ENCODE measurements around the gene GATAD2B.
"Not testable (repeated sequence)": the region's sequence is repeated elsewhere in the genome, so short reads cannot be mapped to it uniquely, and the experiment has no call there.

Gene GATAD2B

DNA sequence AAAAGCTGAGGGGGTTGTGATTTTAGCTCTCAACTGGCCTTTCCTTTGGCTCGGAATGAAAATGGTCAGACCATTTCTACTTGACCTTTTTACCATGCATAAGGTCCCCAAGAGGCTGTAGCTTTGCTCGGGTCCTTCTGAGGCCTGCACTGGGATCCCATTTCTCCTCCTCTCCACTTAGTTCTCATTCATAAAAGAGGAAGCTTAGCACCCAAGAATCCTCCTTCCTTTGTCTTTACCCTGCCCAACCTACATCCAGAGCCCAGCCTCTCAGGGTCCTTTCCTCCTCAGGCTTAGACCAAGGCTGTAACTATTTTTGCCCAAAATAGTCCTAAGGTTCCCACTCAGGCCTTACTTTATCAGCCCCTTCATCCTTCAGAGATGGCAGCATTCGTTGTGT, 153.6 kb downstream of the GATAD2B start:
- DNase-seq (ENCODE audit: extremely low spot score, insufficient read length, low read depth) (no peak), FAIRE-seq (no peak)

- DNase-seq (ENCODE audit: extremely low spot score, insufficient read length, low read depth) (no peak), FAIRE-seq (no peak)
These were observed 154.2 kb downstream of the GATAD2B start for GRCh38 chr1:153768316-153769181.

- FAIRE-seq, result no peak
- DNase-seq (ENCODE audit: extremely low spot score, insufficient read length, low read depth), result no peak
These were observed 155.3 kb downstream of the GATAD2B start for GRCh38 chr1:153767519-153767918.

DNA sequence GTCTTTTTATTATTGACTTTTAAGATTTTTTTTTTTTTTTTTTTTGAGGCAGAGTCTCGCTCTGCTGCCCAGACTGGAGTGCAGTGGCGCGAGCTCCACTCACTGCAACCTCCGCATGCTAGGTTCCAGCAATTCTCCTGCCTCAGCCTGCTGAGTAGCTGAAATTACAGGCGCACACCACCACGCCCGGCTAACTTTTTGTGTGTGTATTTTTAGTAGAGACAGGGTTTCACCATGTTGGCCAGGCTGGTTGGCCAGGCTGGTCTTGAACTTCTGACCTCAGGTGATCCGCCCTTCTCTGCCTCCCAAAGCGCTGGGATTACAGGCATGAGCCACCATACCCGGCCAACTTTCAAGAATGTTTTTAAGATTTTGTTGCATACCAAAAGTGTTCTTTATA, 156.1 kb downstream of the GATAD2B start:
- not testable (repeated sequence) for DNase-seq (ENCODE audit: extremely low spot score, insufficient read length, low read depth); FAIRE-seq

GRCh38 chr1:153764310-153764709, 158.5 kb downstream of the GATAD2B start:
- FAIRE-seq (no peak), DNase-seq (ENCODE audit: extremely low spot score, insufficient read length, low read depth) (no peak)

GRCh38 chr1:153763365-153764225, 159.2 kb downstream of the GATAD2B start:
- no peak for FAIRE-seq

DNA sequence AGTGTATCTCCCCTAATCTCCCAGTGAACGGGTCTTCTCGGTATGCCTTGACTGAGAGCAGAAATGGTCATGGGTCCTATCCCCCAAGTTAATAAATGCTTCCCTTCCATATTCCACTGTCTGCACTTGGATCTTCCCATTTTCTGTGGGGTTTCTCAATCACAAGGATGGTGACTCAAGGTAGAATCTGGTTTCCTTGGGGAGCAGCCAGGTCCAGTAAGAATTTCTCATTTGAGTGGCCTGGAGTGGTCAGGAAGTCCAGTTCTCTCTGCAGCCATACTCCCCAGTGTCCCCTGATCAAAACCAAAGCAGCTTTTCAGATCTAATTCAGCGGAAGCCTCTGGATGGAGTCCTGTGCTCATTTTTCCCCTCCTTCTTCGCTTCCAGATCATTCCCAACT, 162.3 kb downstream of the GATAD2B start:
- no peak for FAIRE-seq

More at GRCh38 chr1:153763365-153764225, 159.2 kb downstream of the GATAD2B start:
- no peak for DNase-seq (ENCODE audit: extremely low spot score, insufficient read length, low read depth)

More for the DNA sequence above, 162.3 kb downstream of the GATAD2B start:
- DNase-seq (ENCODE audit: extremely low spot score, insufficient read length, low read depth), result no peak

Data from GM18507 (cell line).